Fibroblast of the aortic adventitia (primary cell): ENCODE results near the gene EXOC6B. TPM values are rescaled to one million over a fixed set of nuclear protein-coding genes. Genes with fewer than 3 reads are reported as not detected.
"Not testable (repeated sequence)": the region's sequence is repeated elsewhere in the genome, so short reads cannot be mapped to it uniquely, and the experiment has no call there.

Experiments
- DNase-seq: peaks from one replicate; pipeline ENCODE4 v3.0.0-alpha.2; 2010; ENCODE audit warnings: low read depth
- H3K4me3 ChIP-seq: 2 replicates; pipeline ENCODE4 v1.5.1; 2011; ENCODE audit warnings: low read depth, mild to moderate bottlenecking, control low read depth, low read length, moderate library complexity
- total RNA-seq: library from RNA; depleted of rRNA; stranded (reverse); fragments of >200 nt; gene quantifications from 2 replicates; pipeline ENCODE4 v1.2.3, GENCODE V29; 2012; ENCODE audit warnings: low replicate concordance
- TF ChIP-seq, protein P1 (sequence below): IDR thresholded peaks from 2 replicates; pipeline ENCODE4 v1.5.1; 2011; ENCODE audit warnings: mild to moderate bottlenecking, low read length, control low read depth, inconsistent platforms; ENCODE audit not compliant: insufficient read depth

The EXOC6B gene
- total RNA-seq, 1 donor = 30.2 TPM

DNA sequence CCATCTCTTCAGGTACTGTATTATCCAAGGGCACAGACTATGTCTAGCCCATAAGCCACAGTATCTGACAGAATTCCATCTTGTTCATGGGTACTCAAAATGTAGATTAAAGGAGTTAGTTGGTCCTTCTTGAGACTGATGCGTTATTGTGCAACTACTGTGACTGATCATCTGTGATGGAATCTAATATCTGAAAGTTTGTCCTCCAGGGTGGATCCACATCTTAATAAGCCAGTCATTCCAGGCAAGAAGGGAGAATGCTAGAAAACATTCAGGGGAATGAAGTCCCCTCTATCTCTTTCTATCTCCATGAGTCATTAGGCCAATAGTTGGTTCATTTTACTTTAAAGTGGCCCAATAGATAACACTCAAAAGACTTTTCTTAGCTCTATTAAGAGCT is 252.6 kb downstream of the EXOC6B start:
- peak; percentile 28 for DNase-seq
- TF ChIP-seq, protein P1, sequence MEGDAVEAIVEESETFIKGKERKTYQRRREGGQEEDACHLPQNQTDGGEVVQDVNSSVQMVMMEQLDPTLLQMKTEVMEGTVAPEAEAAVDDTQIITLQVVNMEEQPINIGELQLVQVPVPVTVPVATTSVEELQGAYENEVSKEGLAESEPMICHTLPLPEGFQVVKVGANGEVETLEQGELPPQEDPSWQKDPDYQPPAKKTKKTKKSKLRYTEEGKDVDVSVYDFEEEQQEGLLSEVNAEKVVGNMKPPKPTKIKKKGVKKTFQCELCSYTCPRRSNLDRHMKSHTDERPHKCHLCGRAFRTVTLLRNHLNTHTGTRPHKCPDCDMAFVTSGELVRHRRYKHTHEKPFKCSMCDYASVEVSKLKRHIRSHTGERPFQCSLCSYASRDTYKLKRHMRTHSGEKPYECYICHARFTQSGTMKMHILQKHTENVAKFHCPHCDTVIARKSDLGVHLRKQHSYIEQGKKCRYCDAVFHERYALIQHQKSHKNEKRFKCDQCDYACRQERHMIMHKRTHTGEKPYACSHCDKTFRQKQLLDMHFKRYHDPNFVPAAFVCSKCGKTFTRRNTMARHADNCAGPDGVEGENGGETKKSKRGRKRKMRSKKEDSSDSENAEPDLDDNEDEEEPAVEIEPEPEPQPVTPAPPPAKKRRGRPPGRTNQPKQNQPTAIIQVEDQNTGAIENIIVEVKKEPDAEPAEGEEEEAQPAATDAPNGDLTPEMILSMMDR = no peak
- H3K4me3 ChIP-seq = no peak overlapping the region

DNA sequence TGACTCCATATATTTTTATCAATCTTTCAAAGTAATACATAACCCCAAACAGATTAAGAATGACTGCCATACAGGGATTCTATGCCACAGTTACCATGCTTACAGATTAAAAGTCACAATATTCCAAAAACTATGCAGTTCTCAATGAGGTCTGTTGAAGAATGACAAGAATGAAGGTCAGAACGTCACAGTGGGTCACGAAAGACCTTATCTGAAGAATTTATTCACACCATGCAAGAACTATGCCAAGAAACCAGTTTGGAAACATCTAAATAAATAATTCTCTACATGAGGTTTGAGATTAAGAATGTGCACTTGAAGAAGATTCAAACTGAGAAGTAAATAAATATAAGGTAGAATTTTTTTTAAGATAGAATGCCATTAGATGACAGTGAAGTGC is 253.3 kb downstream of the EXOC6B start:
- DNase-seq = peak; percentile 86
- no peak overlapping the region for H3K4me3 ChIP-seq
- TF ChIP-seq, protein P1 = no peak

DNA sequence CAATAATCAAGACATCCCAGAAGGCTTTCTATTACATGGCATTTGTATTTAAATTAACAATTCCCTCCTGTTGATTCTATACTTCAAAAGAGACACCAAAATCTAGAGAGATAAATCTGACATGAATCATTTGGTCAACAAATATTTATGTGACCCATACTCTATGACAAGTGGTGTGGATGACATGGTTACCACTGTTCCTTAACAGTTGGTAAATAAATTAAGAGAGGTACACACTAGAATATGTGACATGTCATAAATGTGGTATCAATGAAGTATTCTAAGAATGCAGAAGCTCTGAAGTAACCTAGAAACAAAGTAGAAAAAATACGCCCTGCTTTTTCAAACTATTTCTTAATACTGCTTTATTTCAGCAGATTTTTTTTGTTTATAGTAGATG is 255.4 kb downstream of the EXOC6B start:
- TF ChIP-seq, protein P1 = no peak
- DNase-seq = peak; percentile 16
- H3K4me3 ChIP-seq = no peak overlapping the region

DNA sequence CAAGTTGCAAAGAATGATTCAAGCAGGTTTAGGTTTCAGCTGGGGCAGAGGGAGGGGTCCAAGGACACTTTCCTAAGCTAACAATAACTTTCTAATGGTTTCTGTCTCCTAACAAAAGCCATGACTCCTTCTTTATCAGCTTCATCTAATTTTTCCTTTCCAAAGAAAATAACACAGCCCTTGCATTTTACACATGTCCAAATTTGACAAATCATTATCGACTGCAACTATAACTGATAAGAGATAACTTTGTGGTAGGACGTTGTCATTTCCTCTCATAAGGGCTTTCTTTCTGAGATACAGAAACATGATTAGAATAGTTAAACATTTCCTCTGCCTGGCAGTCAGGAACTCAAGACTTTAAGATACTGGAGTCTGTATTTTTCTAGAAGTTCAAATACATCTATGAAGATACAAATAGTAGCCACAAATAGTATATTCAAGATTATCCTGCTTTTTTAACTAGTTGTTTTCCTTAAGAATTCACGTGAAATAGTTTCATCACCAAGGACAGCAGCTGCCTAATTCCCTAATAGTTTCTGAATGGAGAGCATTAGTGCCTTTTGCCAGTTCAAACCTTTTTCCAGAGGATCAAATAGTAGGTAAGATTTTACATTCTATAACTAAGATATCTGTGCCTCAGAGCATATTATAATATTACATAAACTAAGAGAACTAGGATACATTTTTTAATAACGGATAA is 263.2 kb downstream of the EXOC6B start:
- TF ChIP-seq, protein P1 = no peak
- H3K4me3 ChIP-seq = no peak overlapping the region
- DNase-seq = peak; percentile 81

DNA sequence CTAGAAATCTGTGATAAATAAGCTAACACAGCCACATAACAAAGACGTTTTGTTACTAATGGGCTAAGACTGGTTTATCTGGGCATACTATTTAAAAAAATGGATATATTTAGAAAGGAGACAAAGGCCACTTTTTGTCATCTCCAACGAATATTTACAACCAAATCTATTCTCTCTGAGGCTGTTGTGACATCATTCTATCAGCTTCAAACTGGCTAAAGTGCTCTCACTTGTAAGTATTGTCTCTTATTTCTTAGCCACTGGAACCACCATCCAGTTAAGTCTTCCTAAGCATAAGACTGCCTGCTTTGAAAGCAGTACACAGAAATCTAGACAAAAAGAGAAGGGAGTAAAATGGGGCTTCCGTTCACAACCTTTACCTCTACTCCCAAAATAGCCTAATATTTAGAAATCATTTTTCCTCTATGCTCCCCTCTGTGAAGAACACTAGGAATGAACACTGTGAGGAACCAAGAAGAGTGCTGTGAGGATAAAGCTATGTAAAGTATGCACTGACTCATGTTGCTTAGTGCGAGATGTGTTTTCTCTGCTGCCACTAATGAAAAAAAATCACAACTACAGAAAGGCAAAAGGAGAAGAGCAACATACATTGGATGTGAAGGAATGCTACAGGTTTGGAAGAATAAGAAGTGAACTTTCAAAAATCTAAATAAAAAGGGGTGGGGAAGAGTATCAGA is 264.1 kb downstream of the EXOC6B start:
- H3K4me3 ChIP-seq = no peak overlapping the region
- TF ChIP-seq, protein P1 = no peak

DNA sequence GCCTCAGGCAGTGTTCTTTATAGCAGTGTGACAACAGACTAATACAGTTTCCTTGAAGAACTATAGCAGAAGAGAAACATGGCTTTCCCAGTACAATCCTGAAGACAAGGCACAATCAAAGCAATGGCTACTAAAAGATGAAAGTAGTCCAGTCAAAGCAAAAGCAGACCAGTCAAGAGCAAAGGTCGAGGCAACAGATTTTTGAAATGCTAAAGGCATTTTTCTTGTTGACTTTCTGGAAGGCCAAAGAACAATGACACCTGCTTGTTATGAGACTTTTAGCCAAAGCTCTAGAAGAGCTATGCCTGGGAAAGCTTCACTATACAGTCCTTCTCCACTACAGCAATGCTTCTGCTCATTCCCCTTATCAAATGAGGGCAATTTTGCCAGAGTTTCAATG is 269.9 kb downstream of the EXOC6B start:
- DNase-seq = no peak
- TF ChIP-seq, protein P1 = no peak
- no peak overlapping the region for H3K4me3 ChIP-seq

More for the DNA sequence above, 264.1 kb downstream of the EXOC6B start:
- DNase-seq = peak; percentile 86

DNA sequence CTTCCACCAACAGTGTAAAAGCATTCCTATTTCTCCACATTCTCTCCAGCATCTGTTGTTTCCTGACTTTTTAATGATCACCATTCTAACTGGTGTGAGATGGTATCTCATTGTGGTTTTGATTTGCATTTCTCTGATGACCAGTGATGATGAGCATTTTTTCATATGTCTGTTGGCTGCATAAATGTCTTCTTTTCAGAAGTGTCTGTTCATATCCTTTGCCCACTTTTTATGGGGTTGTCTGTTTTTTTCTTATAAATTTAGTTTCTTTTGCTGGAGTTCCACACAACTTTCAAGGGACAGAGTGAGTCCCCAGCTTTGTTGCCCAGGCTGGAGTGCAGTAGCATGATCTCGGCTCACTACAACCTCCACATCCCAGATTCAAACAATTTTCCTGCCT is 270.5 kb downstream of the EXOC6B start:
- DNase-seq, H3K4me3 ChIP-seq: not testable (repeated sequence)

DNA sequence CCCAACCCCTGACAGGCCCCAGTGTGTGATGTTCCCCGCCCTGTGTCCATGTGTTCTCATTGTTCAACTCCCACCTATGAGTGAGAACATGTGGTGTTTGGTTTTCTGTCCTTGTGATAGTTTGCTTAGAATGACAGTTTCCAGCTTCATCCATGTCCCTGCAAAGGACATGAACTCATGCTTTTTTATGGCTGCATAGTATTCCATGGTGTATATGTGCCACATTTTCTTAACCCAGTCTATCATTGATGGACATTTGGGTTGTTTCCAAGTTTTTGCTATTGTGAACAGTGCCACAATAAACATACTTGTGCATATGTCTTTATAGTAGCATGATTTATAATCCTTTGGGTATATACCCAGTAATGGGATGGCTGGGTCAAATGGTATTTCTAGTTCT is 270.9 kb downstream of the EXOC6B start:
- not testable (repeated sequence) for H3K4me3 ChIP-seq, DNase-seq
